Activated CD8-positive, alpha-beta T cell treated with anti-CD3 and anti-CD28 coated beads for 36 hours (primary cell): ENCODE data around the gene PDE5A. TPM values are rescaled to one million over a fixed set of nuclear protein-coding genes. Genes with fewer than 3 reads are reported as not detected.

Source experiments
- ATAC-seq: fragments of 200-7000 bp; cut with Tn5 transposase; one replicate; pipeline ENCODE4 v1.10.0; 2021; ENCODE audit warnings: mild to moderate bottlenecking, moderate library complexity
- CTCF ChIA-PET: fragments of 350-600 bp; sonication (Branson Sonifier 250); formaldehyde crosslinking; loops from one replicate; lab custom pipeline; 2021; ENCODE audit warnings: antibody characterized with exemption; lab: Charles Lee
- POLR2A ChIA-PET: fragments of 350-600 bp; sonication (Branson Sonifier 250); formaldehyde crosslinking; loops from one replicate; lab custom pipeline; 2021; ENCODE audit warnings: antibody characterized with exemption; lab: Charles Lee
- DNase-seq: peaks from one replicate; pipeline ENCODE4 v3.0.0-alpha.2; 2020
- H3K27ac Mint-ChIP-seq: one replicate; pipeline ENCODE4 v1.8.0; 2021; ENCODE audit warnings: mild to moderate bottlenecking, mixed read lengths
- H3K27me3 Mint-ChIP-seq: one replicate; pipeline ENCODE4 v1.8.0; 2021; ENCODE audit warnings: mixed read lengths
- H3K36me3 Mint-ChIP-seq: one replicate; pipeline ENCODE4 v1.8.0; 2021; ENCODE audit warnings: low read depth, mixed read lengths
- H3K4me1 Mint-ChIP-seq: one replicate; pipeline ENCODE4 v1.8.0; 2021; ENCODE audit warnings: low read depth, mixed read lengths
- H3K4me3 Mint-ChIP-seq: one replicate; pipeline ENCODE4 v1.8.0; 2021; ENCODE audit warnings: mild to moderate bottlenecking, moderate library complexity, mixed read lengths
- H3K9me3 Mint-ChIP-seq: one replicate; pipeline ENCODE4 v1.8.0; 2021; ENCODE audit warnings: mixed read lengths
- CTCF ChIP-seq: fragments of 200-600 bp; IDR thresholded peaks from one replicate; pipeline ENCODE4 v1.8.0; 2022; ENCODE audit warnings: antibody characterized with exemption, mild to moderate bottlenecking
- intact Hi-C: fragments of 100-400 bp; cut with micrococcal nuclease; formaldehyde crosslinking; loops from one replicate; pipeline ENCODE4 v1.10.0; 2022
- total RNA-seq, 2 experiments: library from RNA; stranded (reverse); gene quantifications; one replicate each; pipeline ENCODE4 v1.2.3, GENCODE V29; 2021

The PDE5A gene
- total RNA-seq, result under 1 TPM; 0.22 to 0.32 TPM

GRCh38 chr4:119628281-119629141 is at the start of gene PDE5A:
TSS of gene PDE5A (minus strand) at chr4:119628804. CDS start at chr4:119628671, 133 bp downstream.
- H3K4me1 Mint-ChIP-seq, result peaks cover 19% of the 10 kb centered on the region
- no peaks in the 10 kb centered on the region for H3K9me3 Mint-ChIP-seq
- peak; percentile 87 for ATAC-seq
- CTCF ChIA-PET, result interaction anchor here (0.6 to 3.3 kb wide), 50 partner anchors 8 to 645 kb away, joined by 3 to 34 read pairs (median 4); partner anchors contain the start of gene MAD2L1
- H3K36me3 Mint-ChIP-seq, result no peaks in the 10 kb centered on the region
- peak; percentile 82 for TF ChIP-seq CTCF
- no peak within 1 kb of the TSS for H3K27ac Mint-ChIP-seq
- peaks cover 23% of the 10 kb centered on the region for H3K27me3 Mint-ChIP-seq
- POLR2A ChIA-PET, result interaction anchor here (0.7 to 1.6 kb wide), 2 partner anchors 13 to 31 kb away, joined by 3 to 5 read pairs; no protein-coding TSS in a partner anchor
- intact Hi-C loops, result loop anchor here (2.0 to 5.0 kb wide), 2 partner anchors 420 to 646 kb away; no protein-coding TSS in a partner anchor
- peak within 1 kb of the TSS; percentile 71 for H3K4me3 Mint-ChIP-seq
- peak; percentile 83 for DNase-seq

GRCh38 chr4:119676101-119676500 is 47.5 kb upstream of the PDE5A start:
- DNase-seq, result no peak
- TF ChIP-seq CTCF, result no peak
- Mint-ChIP-seq H3K36me3 (no peaks in the 10 kb centered on the region), H3K9me3 (no peaks in the 10 kb centered on the region), H3K27me3 (peaks cover under 1% of the 10 kb centered on the region), H3K4me3 (no peak overlapping the region), H3K4me1 (no peaks in the 10 kb centered on the region), H3K27ac (no peak overlapping the region)
- no peak for ATAC-seq
- ChIA-PET POLR2A (no interaction called here), CTCF (interaction anchor here (0.8 kb wide), 1 partner anchor 48 kb away, joined by 3 read pairs; no protein-coding TSS in a partner anchor)
- intact Hi-C loops, result no loop called here

- Mint-ChIP-seq H3K9me3 (no peaks in the 10 kb centered on the region), H3K4me3 (no peak overlapping the region), H3K36me3 (no peaks in the 10 kb centered on the region), H3K27me3 (no peaks in the 10 kb centered on the region), H3K27ac (no peak overlapping the region), H3K4me1 (no peaks in the 10 kb centered on the region)
- intact Hi-C loops, result no loop called here
- POLR2A ChIA-PET, result no interaction called here
- no peak for ATAC-seq
- TF ChIP-seq CTCF, result no peak
- CTCF ChIA-PET, result no interaction called here
- DNase-seq, result no peak
Measured at GRCh38 chr4:119675391-119675790, 46.8 kb upstream of the PDE5A start.

- ChIA-PET POLR2A (no interaction called here), CTCF (no interaction called here)
- no peak for ATAC-seq
- Mint-ChIP-seq H3K4me3 (no peak overlapping the region), H3K27ac (no peak overlapping the region), H3K36me3 (no peaks in the 10 kb centered on the region), H3K4me1 (no peaks in the 10 kb centered on the region), H3K9me3 (no peaks in the 10 kb centered on the region), H3K27me3 (no peaks in the 10 kb centered on the region)
- TF ChIP-seq CTCF, result no peak
- DNase-seq, result no peak
- intact Hi-C loops, result no loop called here
Measured at GRCh38 chr4:119672938-119673337, 44.3 kb upstream of the PDE5A start.

GRCh38 chr4:119672086-119672485 is 43.5 kb upstream of the PDE5A start:
- no peak for TF ChIP-seq CTCF
- ATAC-seq (no peak), DNase-seq (no peak)
- no peaks in the 10 kb centered on the region for H3K4me1 Mint-ChIP-seq
- intact Hi-C loops, result no loop called here
- H3K36me3 Mint-ChIP-seq, result no peaks in the 10 kb centered on the region
- ChIA-PET CTCF (no interaction called here), POLR2A (no interaction called here)
- H3K9me3 Mint-ChIP-seq, result no peaks in the 10 kb centered on the region
- no peak overlapping the region for H3K27ac Mint-ChIP-seq
- H3K27me3 Mint-ChIP-seq, result no peaks in the 10 kb centered on the region
- H3K4me3 Mint-ChIP-seq, result no peak overlapping the region
